ENCODE results near the gene PSMF1. TPM values are rescaled to one million over a fixed set of nuclear protein-coding genes. Genes with fewer than 3 reads are reported as not detected.

PSMF1 gene
- total and polyA plus RNA-seq, 9 of the 15 experiments (the other 6 are each of a cell fraction or from before 2014, with no cell fraction given) = 8.5 to 192 (median 33.2) TPM

GRCh38 chr20:1122388-1123315 is 4.2 kb downstream of the PSMF1 start (continued):
- no peak for TF ChIP-seq JUN (IDR thresholded peaks at IDR 0.05; ENCODE audit: borderline replicate concordance, low read depth, low read length)
- TF ChIP-seq JUN (CRISPR knock-in tag; IDR thresholded peaks at IDR 0.05; ENCODE audit: borderline replicate concordance) = no peak
- TF ChIP-seq LARP7 (IDR thresholded peaks at IDR 0.05) = no peak
- no peak for TF ChIP-seq U2AF2 (optimal IDR thresholded peaks at IDR 0.05; ENCODE audit: low read depth, low read length)
- TF ChIP-seq CSDE1 (IDR thresholded peaks at IDR 0.05) = no peak
- peak in 1 of 3 experiments; percentile 55; a peak in 1 of 6 replicates for TF ChIP-seq ZBTB11 (CRISPR knock-in tag; IDR thresholded peaks at IDR 0.05)
- no peak for TF ChIP-seq SRSF3 (IDR thresholded peaks at IDR 0.05; ENCODE audit: insufficient read depth, low read length)
- TF ChIP-seq ETV1 (tag; conservative IDR thresholded peaks at IDR 0.05; ENCODE audit: low read depth) = no peak
- TF ChIP-seq NFE2L1 (tag; IDR thresholded peaks at IDR 0.05; ENCODE audit: borderline replicate concordance, low read depth) = no peak
- TF ChIP-seq DPF2 (IDR thresholded peaks at IDR 0.05) = peak; percentile 32; the same call in 1 of the 2 replicates
- no peak for TF ChIP-seq ZNF184 (CRISPR knock-in tag; IDR thresholded peaks at IDR 0.05)
- no peak for TF ChIP-seq PCBP1 (IDR thresholded peaks at IDR 0.05; ENCODE audit: low read depth, low read length, poor library complexity, severe bottlenecking)
- TF ChIP-seq, protein P1, sequence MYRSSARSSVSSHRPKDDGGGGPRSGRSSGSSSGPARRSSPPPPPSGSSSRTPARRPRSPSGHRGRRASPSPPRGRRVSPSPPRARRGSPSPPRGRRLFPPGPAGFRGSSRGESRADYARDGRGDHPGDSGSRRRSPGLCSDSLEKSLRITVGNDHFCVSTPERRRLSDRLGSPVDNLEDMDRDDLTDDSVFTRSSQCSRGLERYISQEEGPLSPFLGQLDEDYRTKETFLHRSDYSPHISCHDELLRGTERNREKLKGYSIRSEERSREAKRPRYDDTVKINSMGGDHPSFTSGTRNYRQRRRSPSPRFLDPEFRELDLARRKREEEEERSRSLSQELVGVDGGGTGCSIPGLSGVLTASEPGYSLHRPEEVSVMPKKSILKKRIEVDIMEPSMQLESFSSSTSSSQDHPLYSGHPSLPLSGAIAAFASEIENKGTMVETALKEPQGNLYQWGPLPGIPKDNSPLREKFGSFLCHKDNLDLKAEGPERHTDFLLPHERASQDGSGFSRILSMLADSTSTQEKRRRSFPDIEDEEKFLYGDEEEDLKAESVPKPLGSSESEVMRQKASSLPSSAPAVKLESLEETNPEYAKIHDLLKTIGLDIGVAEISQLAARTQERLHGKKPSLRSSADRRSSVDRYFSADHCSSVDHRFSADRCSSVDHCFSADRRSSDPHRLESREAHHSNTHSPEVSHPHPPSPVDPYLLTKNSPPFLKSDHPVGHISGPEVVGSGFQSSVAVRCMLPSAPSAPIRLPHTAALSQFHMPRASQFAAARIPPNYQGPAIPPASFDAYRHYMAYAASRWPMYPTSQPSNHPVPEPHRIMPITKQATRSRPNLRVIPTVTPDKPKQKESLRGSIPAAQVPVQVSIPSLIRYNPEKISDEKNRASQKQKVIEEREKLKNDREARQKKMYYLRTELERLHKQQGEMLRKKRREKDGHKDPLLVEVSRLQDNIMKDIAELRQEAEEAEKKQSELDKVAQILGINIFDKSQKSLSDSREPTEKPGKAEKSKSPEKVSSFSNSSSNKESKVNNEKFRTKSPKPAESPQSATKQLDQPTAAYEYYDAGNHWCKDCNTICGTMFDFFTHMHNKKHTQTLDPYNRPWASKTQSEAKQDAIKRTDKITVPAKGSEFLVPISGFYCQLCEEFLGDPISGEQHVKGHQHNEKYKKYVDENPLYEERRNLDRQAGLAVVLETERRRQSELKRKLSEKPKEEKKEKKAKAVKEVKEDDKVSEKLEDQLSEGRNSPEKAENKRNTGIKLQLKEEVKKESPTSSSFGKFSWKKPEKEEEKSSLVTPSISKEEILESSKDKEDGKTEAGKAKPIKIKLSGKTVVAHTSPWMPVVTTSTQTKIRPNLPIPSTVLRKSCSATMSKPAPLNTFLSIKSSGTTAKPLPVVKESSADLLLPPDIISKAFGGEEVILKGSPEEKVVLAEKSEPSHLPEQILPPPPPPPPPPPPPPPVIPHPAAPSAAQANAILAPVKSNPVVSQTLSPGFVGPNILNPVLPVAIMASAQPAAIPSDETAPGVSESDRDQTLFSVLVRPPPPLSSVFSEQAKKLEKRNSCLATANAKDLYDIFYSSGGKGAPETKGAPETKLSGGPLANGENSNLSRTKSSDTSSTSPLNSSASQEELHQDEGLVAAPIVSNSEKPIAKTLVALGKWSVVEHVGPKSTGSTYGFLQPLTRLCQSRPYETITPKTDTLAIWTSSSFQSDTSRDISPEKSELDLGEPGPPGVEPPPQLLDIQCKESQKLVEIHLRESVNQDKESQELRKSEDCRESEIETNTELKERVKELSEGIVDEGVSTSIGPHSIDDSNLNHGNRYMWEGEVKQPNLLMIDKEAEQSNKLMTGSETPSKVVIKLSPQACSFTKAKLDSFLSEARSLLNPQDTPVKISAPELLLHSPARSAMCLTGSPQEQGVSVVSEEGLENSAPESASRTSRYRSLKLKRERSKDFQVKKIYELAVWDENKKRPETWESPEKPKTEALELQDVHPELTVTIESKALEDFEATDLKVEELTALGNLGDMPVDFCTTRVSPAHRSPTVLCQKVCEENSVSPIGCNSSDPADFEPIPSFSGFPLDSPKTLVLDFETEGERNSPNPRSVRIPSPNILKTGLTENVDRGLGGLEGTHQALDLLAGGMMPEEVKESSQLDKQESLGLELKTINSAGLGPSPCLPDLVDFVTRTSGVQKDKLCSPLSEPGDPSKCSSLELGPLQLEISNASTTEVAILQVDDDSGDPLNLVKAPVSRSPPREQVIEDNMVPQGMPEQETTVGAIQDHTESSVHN (IDR thresholded peaks at IDR 0.05; ENCODE audit: borderline replicate concordance in 1 of 2, low read depth in 1 of 2) = no peak
- TF ChIP-seq SIRT6 (IDR thresholded peaks at IDR 0.05; ENCODE audit: low read depth, low read length) = no peak
- TF ChIP-seq BCL6 (CRISPR knock-in tag; IDR thresholded peaks at IDR 0.05) = no peak
- no peak for TF ChIP-seq ZNF717 (CRISPR knock-in tag; IDR thresholded peaks at IDR 0.05)
